Stimulated activated CD8-positive, alpha-beta memory T cell treated with anti-CD3 and anti-CD28 coated beads, Interleukin-15, amount 100 ng/mL, for 4 hours (primary cell): ENCODE measurements around the gene MAD1L1.
"Not testable (repeated sequence)": the region's sequence is repeated elsewhere in the genome, so short reads cannot be mapped to it uniquely, and the experiment has no call there.

ENCODE experiments used
- DNase-seq, 2 donors: peaks; one replicate each; pipeline ENCODE4 v3.0.0-alpha.2; 2020; ENCODE audit warnings: low read depth in 2 of 2

Gene MAD1L1

GRCh38 chr7:2045559-2046405 is 187.0 kb downstream of the MAD1L1 start:
- no peak for DNase-seq

- no peak for DNase-seq
Measured at GRCh38 chr7:2044883-2045471, 187.8 kb downstream of the MAD1L1 start.

- no peak for DNase-seq
Measured at GRCh38 chr7:2044311-2044882, 188.3 kb downstream of the MAD1L1 start.

- DNase-seq: no peak
Measured at GRCh38 chr7:2043316-2044039, 189.3 kb downstream of the MAD1L1 start.

- no peak for DNase-seq
Measured at GRCh38 chr7:2042650-2043049, 190.1 kb downstream of the MAD1L1 start.

- DNase-seq: no peak
Measured at GRCh38 chr7:2041496-2042367, 191.0 kb downstream of the MAD1L1 start.

GRCh38 chr7:2040893-2041270 is 191.9 kb downstream of the MAD1L1 start:
- DNase-seq: no peak

GRCh38 chr7:2040201-2040892 is 192.4 kb downstream of the MAD1L1 start:
- no peak for DNase-seq

- DNase-seq: no peak
Measured at GRCh38 chr7:2038931-2039728, 193.6 kb downstream of the MAD1L1 start.

GRCh38 chr7:2037808-2038522 is 194.8 kb downstream of the MAD1L1 start:
- no peak for DNase-seq

- peak in 1 of 2 donors; percentile 27 for DNase-seq
Measured at GRCh38 chr7:2037301-2037807, 195.4 kb downstream of the MAD1L1 start.

GRCh38 chr7:2036786-2037185 is 196.0 kb downstream of the MAD1L1 start:
- DNase-seq: no peak

- DNase-seq: not testable (repeated sequence)
Measured at GRCh38 chr7:2036201-2036600, 196.5 kb downstream of the MAD1L1 start.

GRCh38 chr7:2034291-2035201 is 198.2 kb downstream of the MAD1L1 start:
- DNase-seq: no peak

- no peak for DNase-seq
Measured at GRCh38 chr7:2033586-2034135, 199.1 kb downstream of the MAD1L1 start.

- no peak for DNase-seq
Measured at GRCh38 chr7:2032876-2033407, 199.8 kb downstream of the MAD1L1 start.
